ENCODE data around the gene OR2K2.

The OR2K2 gene

DNA sequence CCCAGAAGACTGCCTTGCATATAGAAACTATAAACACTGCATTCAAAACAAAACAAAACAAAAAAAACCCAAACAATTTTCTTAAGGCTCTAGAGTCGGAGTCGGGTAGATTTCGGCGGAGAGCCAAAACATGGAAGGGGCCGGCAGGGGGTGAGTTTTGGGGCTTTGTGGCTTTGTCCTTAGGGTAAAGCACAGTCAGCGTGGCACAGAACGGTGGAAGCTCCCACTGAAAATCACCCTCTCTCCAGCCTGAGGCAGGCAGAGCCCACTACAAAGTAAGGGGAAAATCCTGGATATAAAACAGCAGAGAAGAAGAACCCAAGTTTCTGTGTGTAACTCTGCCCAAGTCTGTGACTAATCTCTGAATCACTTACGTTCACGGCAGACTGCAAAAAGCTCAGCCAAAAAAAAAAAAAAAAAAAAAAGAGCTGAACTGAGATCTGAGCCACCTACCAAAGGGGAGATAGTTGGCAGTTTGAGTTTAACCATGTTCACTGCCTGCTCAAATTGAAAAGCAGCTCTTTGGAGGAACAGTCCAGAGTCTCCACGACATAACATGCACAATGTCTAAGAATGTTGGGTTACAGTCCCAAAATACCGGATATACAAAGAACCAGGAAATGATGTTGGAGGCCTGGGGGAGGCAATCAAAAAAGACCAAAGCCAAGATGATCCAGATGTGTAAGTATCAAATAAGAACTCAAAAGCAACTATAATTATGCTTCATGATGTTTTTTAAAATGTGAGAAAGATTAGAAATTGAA, 26.6 kb upstream of the OR2K2 start:
- no peak for TF ChIP-seq CTCF (IDR thresholded peaks at IDR 0.05)

GRCh38 chr9:111352545-111352944, 22.5 kb upstream of the OR2K2 start:
- TF ChIP-seq CTCF (IDR thresholded peaks at IDR 0.05) = no peak

DNA sequence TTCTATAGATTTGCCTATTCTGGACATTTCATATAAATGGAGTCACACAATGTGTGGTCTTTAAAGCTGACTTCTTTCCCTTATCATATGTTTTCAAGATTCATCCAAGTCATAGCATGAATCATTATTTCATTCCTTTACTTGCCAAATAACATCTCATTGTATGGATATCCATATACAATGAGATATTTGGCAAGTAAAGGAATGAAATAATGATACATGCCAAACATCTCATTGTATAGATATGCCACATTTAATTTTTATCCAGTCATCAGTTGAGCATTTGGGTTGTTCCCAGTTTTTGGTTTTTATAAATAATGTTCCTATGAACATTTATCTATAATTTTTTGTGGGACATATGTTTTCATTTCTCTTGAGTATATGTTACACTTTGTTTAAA, 20.5 kb upstream of the OR2K2 start:
- TF ChIP-seq CTCF (IDR thresholded peaks at IDR 0.05) = no peak

- no peak for TF ChIP-seq CTCF (IDR thresholded peaks at IDR 0.05)
These were observed 19.7 kb upstream of the OR2K2 start for GRCh38 chr9:111349766-111350165.

- TF ChIP-seq CTCF (IDR thresholded peaks at IDR 0.05) = no peak
These were observed 18.8 kb upstream of the OR2K2 start for GRCh38 chr9:111348821-111349271.

DNA sequence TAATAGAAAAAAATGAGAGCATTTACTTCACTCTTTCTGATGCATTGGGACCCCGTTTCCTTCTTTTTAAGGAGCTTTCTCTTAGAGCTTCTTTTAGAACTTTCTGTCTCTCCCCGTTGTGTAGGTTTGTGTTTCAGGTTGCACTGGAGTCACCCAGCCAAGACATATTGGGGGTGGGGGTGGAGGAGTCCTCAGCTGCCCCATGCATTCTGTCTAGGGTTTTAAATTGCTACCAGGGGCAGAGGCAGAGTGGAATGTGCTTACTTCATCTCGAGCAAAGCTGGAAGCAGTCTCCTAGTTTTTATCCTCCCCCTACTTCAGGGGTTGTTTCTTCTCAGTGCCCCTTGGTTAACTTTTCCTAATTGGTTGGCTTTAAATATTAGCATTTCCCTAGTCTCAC, 9.4 kb downstream of the OR2K2 start:
- TF ChIP-seq CTCF (IDR thresholded peaks at IDR 0.05) = no peak

- no peak for TF ChIP-seq CTCF (IDR thresholded peaks at IDR 0.05)
These were observed 13.2 kb downstream of the OR2K2 start for GRCh38 chr9:111316796-111317195.

DNA sequence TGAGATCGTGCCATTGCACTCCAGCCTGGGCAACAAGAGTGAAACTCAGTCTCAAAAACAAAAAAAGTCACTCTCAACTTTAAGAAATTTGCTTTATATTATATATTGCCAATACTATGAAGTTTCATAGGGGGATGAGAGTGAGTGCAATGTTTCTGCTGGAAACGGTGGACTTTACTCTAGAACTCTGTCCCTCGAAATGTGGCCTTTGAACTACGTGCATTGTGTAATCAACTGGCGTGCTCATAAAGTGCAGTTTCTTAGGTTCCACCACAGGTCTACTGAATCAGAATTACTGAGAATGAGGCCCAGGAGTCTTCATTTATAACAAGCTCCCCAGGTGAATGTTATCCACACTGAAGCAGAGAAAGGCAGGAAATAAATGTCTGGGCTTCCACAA, 24.1 kb downstream of the OR2K2 start:
- no peak for TF ChIP-seq CTCF (IDR thresholded peaks at IDR 0.05)

Data from LNCAP (cell line).